ENCODE results near the gene TOP3B. TPM values are rescaled to one million over a fixed set of nuclear protein-coding genes. Genes with fewer than 3 reads are reported as not detected.

The TOP3B gene
- total and polyA plus RNA-seq, 2 experiments from 2014 or later: 35.7 to 77.7 TPM

DNA sequence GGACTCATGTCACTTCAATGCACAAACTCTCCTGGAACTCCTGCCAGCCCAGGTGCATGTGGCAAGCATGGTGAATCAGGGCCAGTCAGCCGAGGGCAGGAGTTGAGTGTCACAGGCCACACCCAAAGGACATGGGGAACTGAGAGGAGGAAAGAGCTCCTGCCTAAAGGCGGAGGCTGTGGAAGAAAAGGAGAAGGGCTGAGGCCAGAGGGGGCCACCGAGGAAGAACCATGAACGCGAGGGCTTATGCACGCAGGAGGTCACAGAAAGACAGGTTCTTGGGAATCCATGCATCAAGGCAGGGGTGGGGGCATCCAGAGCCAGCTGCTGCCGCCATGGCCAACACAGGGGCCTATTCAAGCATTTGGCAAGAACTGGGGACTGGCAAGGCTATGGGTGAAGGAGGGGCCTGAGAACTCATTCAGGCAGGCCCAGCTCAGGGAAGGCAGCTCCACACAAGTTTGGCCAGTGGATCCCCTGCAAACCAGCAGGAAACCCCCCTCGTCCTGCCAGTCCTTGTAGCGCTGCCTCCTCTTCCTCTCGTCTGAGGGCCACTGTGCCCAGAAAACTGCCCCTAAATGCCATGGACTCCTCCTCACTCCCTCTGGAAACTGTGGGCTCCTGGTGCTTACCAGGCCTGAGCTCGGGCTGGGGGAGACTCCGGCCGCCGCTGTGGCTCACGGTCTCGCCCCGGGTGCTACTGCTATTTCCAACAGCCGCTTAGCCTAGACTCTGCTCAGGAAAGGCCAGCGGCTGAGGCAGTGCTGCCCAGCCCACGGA lies 45.4 kb downstream of the TOP3B start:
- ATAC-seq (no peak), DNase-seq (ENCODE audit: low spot score) (no peak)
- H3K4me3 Mint-ChIP-seq: peak overlapping the region; percentile 84; the same call in 1 of the 3 replicates
- peaks cover 13% of the 10 kb centered on the region for H3K36me3 Mint-ChIP-seq (ENCODE audit: low read depth)
- H3K4me1 Mint-ChIP-seq: peaks cover 31% of the 10 kb centered on the region
- Histone ChIP-seq H3K4me3 (peak overlapping the region; percentile 74; the same call in 1 of the 2 replicates), H3K9me2 (ENCODE audit: insufficient read depth) (no peaks in the 10 kb centered on the region), H3K36me3 (ENCODE audit: insufficient read depth) (no peaks in the 10 kb centered on the region), H3F3A (replicated peaks; ENCODE audit: low read depth) (no peaks in the 10 kb centered on the region), H2AFZ (no peak overlapping the region), H3K79me2 (replicated peaks; ENCODE audit: insufficient read depth) (no peaks in the 10 kb centered on the region), H3K4me2 (peak overlapping the region; percentile 88; the same call in 1 of the 2 replicates), H4K20me1 (replicated peaks; ENCODE audit: insufficient read depth) (peaks cover 3% of the 10 kb centered on the region; the same call in 1 of the 2 replicates), H3K4me1 (ENCODE audit: insufficient read depth) (no peaks in the 10 kb centered on the region; the same call in 1 of the 2 replicates), H3K27me3 (ENCODE audit: insufficient read depth) (no peaks in the 10 kb centered on the region), H3K27ac (ENCODE audit: low read depth) (no peak overlapping the region)
- H3K27ac Mint-ChIP-seq: no peak overlapping the region
- peaks cover 16% of the 10 kb centered on the region for H3K27me3 Mint-ChIP-seq (ENCODE audit: insufficient read depth, low read depth, poor library complexity)
- no peaks in the 10 kb centered on the region for H3K9me3 Mint-ChIP-seq
- no peak for TF ChIP-seq EZH2 (IDR thresholded peaks at IDR 0.05; ENCODE audit: low read depth, unreplicated experiment)
- no peak for TF ChIP-seq REST (IDR thresholded peaks at IDR 0.05; ENCODE audit: unreplicated experiment)

DNA sequence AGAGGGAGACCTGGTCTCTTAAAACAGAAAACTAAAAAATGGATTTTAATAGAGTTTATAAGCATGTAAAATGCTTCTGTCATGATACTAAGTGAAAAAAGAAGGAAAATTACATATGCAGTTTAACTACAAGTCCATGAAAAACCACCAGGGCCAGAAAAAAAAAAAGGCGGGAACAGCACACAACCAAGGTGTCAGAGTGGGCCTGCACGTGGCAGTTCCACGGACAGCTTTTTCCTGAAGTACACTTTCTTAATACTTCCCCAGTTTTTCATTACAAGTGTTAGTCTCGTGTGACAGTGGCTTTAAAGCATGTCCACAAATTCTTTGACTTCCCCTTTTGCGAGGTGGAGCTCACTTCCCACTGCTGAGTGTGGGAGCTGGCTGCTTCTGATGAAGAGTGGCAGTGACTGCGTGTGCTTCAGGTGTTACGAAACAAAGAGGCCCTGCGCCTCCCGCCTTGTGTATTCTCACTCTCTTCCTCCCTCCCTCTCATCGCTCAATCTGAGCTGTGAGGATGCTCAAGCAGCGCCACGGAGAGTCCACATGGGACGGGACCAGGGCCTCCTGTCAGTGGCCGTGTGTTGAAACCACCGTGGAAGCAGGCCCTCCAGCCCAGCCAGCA lies 46.3 kb downstream of the TOP3B start:
- TF ChIP-seq ZNF462 (CRISPR knock-in tag; IDR thresholded peaks at IDR 0.05): no peak
- Histone ChIP-seq H3K36me3 (ENCODE audit: insufficient read depth) (no peaks in the 10 kb centered on the region), H3K4me2 (no peak overlapping the region), H4K20me1 (replicated peaks; ENCODE audit: insufficient read depth) (peaks cover 3% of the 10 kb centered on the region; the same call in 1 of the 2 replicates), H3K4me3 (no peak overlapping the region), H2AFZ (no peak overlapping the region), H3K9me2 (ENCODE audit: insufficient read depth) (no peaks in the 10 kb centered on the region), H3K27ac (ENCODE audit: low read depth) (no peak overlapping the region), H3F3A (replicated peaks; ENCODE audit: low read depth) (no peaks in the 10 kb centered on the region), H3K27me3 (ENCODE audit: insufficient read depth) (no peaks in the 10 kb centered on the region), H3K79me2 (replicated peaks; ENCODE audit: insufficient read depth) (no peaks in the 10 kb centered on the region), H3K4me1 (ENCODE audit: insufficient read depth) (no peaks in the 10 kb centered on the region; the same call in 1 of the 2 replicates)
- no peaks in the 10 kb centered on the region for H3K9me3 Mint-ChIP-seq
- no peak for DNase-seq (ENCODE audit: low spot score)
- peaks cover 11% of the 10 kb centered on the region for H3K36me3 Mint-ChIP-seq (ENCODE audit: low read depth)
- no peak for ATAC-seq
- H3K27me3 Mint-ChIP-seq (ENCODE audit: insufficient read depth, low read depth, poor library complexity): peaks cover 15% of the 10 kb centered on the region
- no peak overlapping the region for H3K27ac Mint-ChIP-seq
- H3K4me3 Mint-ChIP-seq: no peak overlapping the region; the same call in 2 of the 3 replicates
- H3K4me1 Mint-ChIP-seq: peaks cover 31% of the 10 kb centered on the region

Measured in GM23338 (cell line).